H1 (cell line): Measurements from ENCODE around the gene FECH. TPM values are rescaled to one million over a fixed set of nuclear protein-coding genes. Genes with fewer than 3 reads are reported as not detected.

Experiments used
- CTCF ChIA-PET: fragments of 300-600 bp; sonication (Branson Sonifier 250); formaldehyde crosslinking; loops from one replicate; lab custom pipeline; 2021; ENCODE audit not compliant: partially characterized antibody; lab: Charles Lee
- POLR2A ChIA-PET: fragments of 300-600 bp; sonication (Branson Sonifier 250); formaldehyde crosslinking; loops from one replicate; lab custom pipeline; 2021; ENCODE audit warnings: inconsistent platforms; ENCODE audit not compliant: partially characterized antibody; lab: Charles Lee
- DNase-seq, 2 experiments: peaks; one replicate each; pipeline versions ENCODE4 v3.0.0 to v3.0.0-alpha.2; 2010 to 2022; ENCODE audit warnings: low spot score in 2 of 2, low read depth in 1 of 2, mixed read lengths in 1 of 2
- FAIRE-seq: peaks from 2 replicates; lab custom pipeline; 2011; peaks lifted over from hg19 to GRCh38; lab: Jason Lieb, UNC
- H2AFZ ChIP-seq: 2 replicates; pipeline ENCODE4 v1.8.1; 2012; ENCODE audit warnings: low read length, inconsistent platforms
- H2AK5ac ChIP-seq: 2 replicates; pipeline ENCODE4 v1.6.1; 2013; ENCODE audit warnings: low read depth, low read length
- H2BK120ac ChIP-seq: replicated peaks from 2 replicates; pipeline ENCODE3; 2013; ENCODE audit warnings: low read depth, low read length, inconsistent platforms
- H2BK12ac ChIP-seq: 2 replicates; pipeline ENCODE4 v1.6.1; 2013; ENCODE audit warnings: low read depth, low read length
- H2BK15ac ChIP-seq: 2 replicates; pipeline ENCODE4 v1.6.1; 2013; ENCODE audit warnings: low read length
- H2BK20ac ChIP-seq: 2 replicates; pipeline ENCODE4 v1.6.1; 2013; ENCODE audit warnings: low read length
- H2BK5ac ChIP-seq: 2 replicates; pipeline ENCODE4 v1.6.1; 2013; ENCODE audit warnings: low read depth, low read length
- H3K14ac ChIP-seq: 2 replicates; pipeline ENCODE4 v1.6.1; 2013; ENCODE audit warnings: inconsistent platforms; ENCODE audit not compliant: insufficient read length
- H3K18ac ChIP-seq: 2 replicates; pipeline ENCODE4 v1.6.1; 2013; ENCODE audit warnings: low read length; ENCODE audit errors: extremely low read depth
- H3K23ac ChIP-seq: 2 replicates; pipeline ENCODE4 v1.6.1; 2013; ENCODE audit warnings: inconsistent platforms; ENCODE audit not compliant: insufficient read length
- H3K23me2 ChIP-seq: 2 replicates; pipeline ENCODE4 v1.6.1; 2013; ENCODE audit warnings: low read depth, low read length
- H3K27ac ChIP-seq: 2 replicates; pipeline ENCODE4 v1.6.1; 2011; ENCODE audit warnings: low read depth, low read length, inconsistent platforms
- H3K27me3 ChIP-seq, 4 experiments: replicated peaks in 1 of 4; 1 replicate in 1 of 4; 2 replicates in 3 of 4; pipeline versions ENCODE4 v1.6.1 to v1.8.1; 2011 to 2013; ENCODE audit warnings: low read length in 3 of 4, mild to moderate bottlenecking in 3 of 4, inconsistent platforms in 2 of 4, mixed read lengths in 2 of 4, moderate library complexity in 1 of 4; ENCODE audit not compliant: control insufficient read depth in 3 of 4, insufficient read depth in 3 of 4; ENCODE audit errors: extremely low read depth in 1 of 4
- H3K36me3 ChIP-seq, 4 experiments: 2 replicates each; pipeline versions ENCODE4 v1.6.1 to v1.8.1; 2011 to 2013; ENCODE audit warnings: mild to moderate bottlenecking in 4 of 4, low read length in 3 of 4, moderate library complexity in 2 of 4, control low read depth in 1 of 4, inconsistent platforms in 1 of 4; ENCODE audit not compliant: insufficient read depth in 4 of 4, control insufficient read depth in 2 of 4
- H3K4ac ChIP-seq: replicated peaks from 2 replicates; pipeline ENCODE3; 2013; ENCODE audit warnings: low read length, low read depth, mixed read lengths, inconsistent platforms; ENCODE audit not compliant: insufficient read length
- H3K4me1 ChIP-seq, 4 experiments: replicated peaks in 1 of 4; 1 replicate in 1 of 4; 2 replicates in 3 of 4; pipeline versions ENCODE4 v1.6.1 to v1.8.1; 2011 to 2013; ENCODE audit warnings: low read length in 3 of 4, inconsistent platforms in 2 of 4, mixed read lengths in 1 of 4; ENCODE audit not compliant: insufficient read depth in 4 of 4, control insufficient read depth in 3 of 4
- H3K4me2 ChIP-seq, 2 experiments: 2 replicates each; pipeline versions ENCODE4 v1.6.1 to v1.8.1; 2011 to 2013; ENCODE audit warnings: low read depth in 2 of 2, low read length in 2 of 2, control low read depth in 1 of 2, inconsistent platforms in 1 of 2, mild to moderate bottlenecking in 1 of 2; ENCODE audit not compliant: insufficient read depth in 1 of 2
- H3K4me3 ChIP-seq, 4 experiments: fragments of 200-600, 300-600 bp in 1 of 4; sonication (generic), shearing (Covaris generic), sonication (Bioruptor Twin) in 1 of 4; 2 replicates each; pipeline versions ENCODE4 v1.5.1 to v1.8.1; 2011 to 2016; ENCODE audit warnings: low read length in 4 of 4, low read depth in 3 of 4, control low read depth in 2 of 4, inconsistent platforms in 2 of 4, mild to moderate bottlenecking in 2 of 4, mixed read lengths in 1 of 4, moderate library complexity in 1 of 4; ENCODE audit not compliant: insufficient read depth in 2 of 4; ENCODE audit errors: extremely low read depth in 1 of 4
- H3K56ac ChIP-seq: replicated peaks from 2 replicates; pipeline ENCODE3; 2013; ENCODE audit warnings: low read depth, mild to moderate bottlenecking, mixed read lengths, low read length, inconsistent platforms; ENCODE audit not compliant: insufficient read length
- H3K79me1 ChIP-seq: 2 replicates; pipeline ENCODE4 v1.6.1; 2013; ENCODE audit warnings: low read depth, low read length, control low read depth
- H3K79me2 ChIP-seq, 2 experiments: 2 replicates each; pipeline versions ENCODE4 v1.6.1 to v1.8.1; 2012 to 2013; ENCODE audit warnings: low read length in 2 of 2, mild to moderate bottlenecking in 2 of 2, inconsistent platforms in 1 of 2; ENCODE audit not compliant: insufficient read depth in 2 of 2, control insufficient read depth in 1 of 2
- H3K9ac ChIP-seq, 4 experiments: replicated peaks in 1 of 4; 1 replicate in 1 of 4; 2 replicates in 3 of 4; pipeline versions ENCODE4 v1.6.1 to v1.8.1; 2011 to 2013; ENCODE audit warnings: low read depth in 3 of 4, low read length in 3 of 4, control low read depth in 2 of 4, mild to moderate bottlenecking in 2 of 4, moderate library complexity in 2 of 4, inconsistent platforms in 1 of 4; ENCODE audit errors: extremely low read depth in 1 of 4
- H3K9me3 ChIP-seq, 2 experiments: 2 replicates each; pipeline versions ENCODE4 v1.6.1 to v1.8.1; 2012 to 2013; ENCODE audit warnings: mild to moderate bottlenecking in 2 of 2, moderate library complexity in 2 of 2, control low read depth in 1 of 2, inconsistent platforms in 1 of 2, low read depth in 1 of 2, low read length in 1 of 2, mixed read lengths in 1 of 2; ENCODE audit not compliant: insufficient read depth in 2 of 2
- H4K20me1 ChIP-seq, 2 experiments: replicated peaks in 1 of 2; 2 replicates each; pipeline versions ENCODE3 to v1.8.1; 2011 to 2013; ENCODE audit warnings: inconsistent platforms in 2 of 2, low read length in 2 of 2, mild to moderate bottlenecking in 1 of 2; ENCODE audit not compliant: insufficient read depth in 2 of 2, control insufficient read depth in 1 of 2
- H4K5ac ChIP-seq: 2 replicates; pipeline ENCODE4 v1.6.1; 2013; ENCODE audit warnings: low read length, low read depth, mixed read lengths, inconsistent platforms; ENCODE audit not compliant: insufficient read length
- H4K8ac ChIP-seq: 2 replicates; pipeline ENCODE4 v1.8.0; 2013; ENCODE audit warnings: mild to moderate bottlenecking, moderate library complexity, low read length, inconsistent platforms; ENCODE audit not compliant: insufficient read depth; ENCODE audit errors: extremely low read depth
- H4K91ac ChIP-seq: replicated peaks from 2 replicates; pipeline ENCODE3; 2013; ENCODE audit warnings: low read length, mixed read lengths, inconsistent platforms; ENCODE audit not compliant: insufficient read length
- EP300 ChIP-seq, 2 experiments: IDR thresholded peaks; 1 replicate in 1 of 2; 2 replicates in 1 of 2; pipeline ENCODE4 v1.6.1; 2011 to 2012; ENCODE audit warnings: low read depth in 2 of 2, low read length in 2 of 2, mild to moderate bottlenecking in 2 of 2, borderline replicate concordance in 1 of 2, inconsistent platforms in 1 of 2, moderate library complexity in 1 of 2
- WGBS, 2 experiments: shearing (Covaris generic) in 1 of 2; methylation state at CpG; one replicate each; pipeline versions ENCODE4 v1.1.6 to v1.1.7; 2013 to 2015; ENCODE audit warnings: low lambda C conversion rate in 2 of 2, mixed read lengths in 2 of 2, inconsistent platforms in 1 of 2, low coverage in 1 of 2, missing lambda C conversion rate in 1 of 2; ENCODE audit not compliant: insufficient replicate concordance in 2 of 2, insufficient coverage in 1 of 2, insufficient read length in 1 of 2; ENCODE audit errors: extremely low coverage in 1 of 2, missing lambda C conversion rate in 1 of 2; 5-methylcytosine and 5-hydroxymethylcytosine counted together
- polyA plus RNA-seq, 7 experiments: library from polyadenylated mRNA; depleted of rRNA in 3 of 7; stranded (reverse) in 5 of 7; unstranded in 2 of 7; fragments of >200 nt in 5 of 7; fragments of 200-250 nt in 2 of 7; gene quantifications; 1 replicate in 5 of 7; 2 replicates in 1 of 7; 4 replicates in 1 of 7; pipeline versions ENCODE4 v1.2.1 to v1.2.3, GENCODE V29; 2011 to 2013; ENCODE audit warnings: missing spikeins in 2 of 7, mixed read lengths in 2 of 7
- total RNA-seq: library from RNA; stranded (reverse); fragmentation: NEBNext Ultra II Directional; extraction: Animal tissue kit (Norgen Biotek cat#: 25700); gene quantifications from 2 replicates; pipeline ENCODE4 v1.2.1, GENCODE V29; 2021

FECH gene
- total and polyA plus RNA-seq, 2 of the 8 experiments (the other 6 are each of a cell fraction or from before 2014, with no cell fraction given) = 13.1 to 26.6 TPM

GRCh38 chr18:57544936-57545660 lies 41.4 kb downstream of the FECH start:
- Histone ChIP-seq H2BK20ac (no peak overlapping the region), H4K91ac (no peak overlapping the region), H3K9ac (no peak overlapping the region), H3K23ac (no peak overlapping the region), H4K8ac (no peak overlapping the region), H3K36me3 (no peaks in the 10 kb centered on the region), H3K4me2 (no peak overlapping the region), H3K4me1 (no peaks in the 10 kb centered on the region), H2BK12ac (no peak overlapping the region), H3K27me3 (no peaks in the 10 kb centered on the region), H4K20me1 (no peaks in the 10 kb centered on the region), H3K4me3 (no peak overlapping the region), H3K23me2 (no peaks in the 10 kb centered on the region), H2BK120ac (no peak overlapping the region), H3K27ac (no peak overlapping the region), H3K18ac (no peak overlapping the region), H3K14ac (no peak overlapping the region), H3K79me2 (no peaks in the 10 kb centered on the region), H2BK15ac (no peak overlapping the region), H4K5ac (no peak overlapping the region), H2AFZ (no peak overlapping the region), H3K9me3 (no peaks in the 10 kb centered on the region), H2AK5ac (no peak overlapping the region), H3K4ac (no peak overlapping the region), H3K79me1 (no peaks in the 10 kb centered on the region), H3K56ac (no peak overlapping the region), H2BK5ac (no peak overlapping the region)
- ChIA-PET CTCF (interaction anchor here (1.0 to 1.2 kb wide), 4 partner anchors 14 to 676 kb away, joined by 3 to 4 read pairs (median 4); no protein-coding TSS in a partner anchor), POLR2A (no interaction called here)
- 87% methylated on average over 8 of the region's 8 CpGs; no CpG with 5 or more reads in 1 of the 2 experiments for whole genome bisulfite sequencing, 2 experiments
- TF ChIP-seq EP300 (IDR thresholded peaks at IDR 0.05; ENCODE audit: borderline replicate concordance in 1 of 2, low read depth in 2 of 2, low read length in 2 of 2) = no peak
- DNase-seq (no peak), FAIRE-seq (no peak)
